Loucy (cell line): ENCODE data around the gene RPL15.
"Not testable (repeated sequence)": the region's sequence is repeated elsewhere in the genome, so short reads cannot be mapped to it uniquely, and the experiment has no call there.

ENCODE experiments used
- H2AFZ ChIP-seq: fragments of 200-600 bp; sonication (generic); 2 replicates; pipeline ENCODE4 v1.6.0; 2016; ENCODE audit warnings: antibody characterized with exemption, mild to moderate bottlenecking, low read length, moderate library complexity
- H3F3A ChIP-seq: fragments of 200-600 bp; 2 replicates; pipeline ENCODE4 v1.6.0; 2016; ENCODE audit warnings: antibody characterized with exemption, low read depth, mild to moderate bottlenecking
- H3K27me3 ChIP-seq: fragments of 200-600 bp; sonication (generic); 2 replicates; pipeline ENCODE4 v1.6.1; 2014; ENCODE audit warnings: low read length, mild to moderate bottlenecking; ENCODE audit not compliant: insufficient read depth, poor library complexity, severe bottlenecking
- H3K36me3 ChIP-seq: fragments of 200-600 bp; sonication (generic); 2 replicates; pipeline ENCODE4 v1.6.1; 2016; ENCODE audit warnings: low read length; ENCODE audit not compliant: insufficient read depth
- H3K4me1 ChIP-seq: fragments of 200-600 bp; sonication (generic); 2 replicates; pipeline ENCODE4 v1.5.1; 2014; ENCODE audit warnings: low read length, mild to moderate bottlenecking; ENCODE audit not compliant: insufficient read depth, poor library complexity, severe bottlenecking
- H3K4me2 ChIP-seq: fragments of 200-600 bp; sonication (generic); 2 replicates; pipeline ENCODE4 v1.6.0; 2014; ENCODE audit warnings: antibody characterized with exemption, low read length, low read depth, mild to moderate bottlenecking; ENCODE audit not compliant: poor library complexity, severe bottlenecking
- H3K4me3 ChIP-seq: fragments of 200-600 bp; sonication (generic); 2 replicates; pipeline ENCODE4 v1.5.1; 2014; ENCODE audit warnings: low read length, mild to moderate bottlenecking, mixed read lengths; ENCODE audit not compliant: poor library complexity, severe bottlenecking
- H3K79me2 ChIP-seq: fragments of 200-600 bp; sonication (generic); 2 replicates; pipeline ENCODE4 v1.6.1; 2014; ENCODE audit warnings: low read length; ENCODE audit not compliant: insufficient read depth
- H3K9ac ChIP-seq: fragments of 200-600 bp; sonication (generic); 2 replicates; pipeline ENCODE4 v1.6.0; 2014; ENCODE audit warnings: mild to moderate bottlenecking, low read depth, low read length, moderate library complexity; ENCODE audit not compliant: poor library complexity, severe bottlenecking
- H3K9me2 ChIP-seq: fragments of 200-600 bp; sonication (generic); replicated peaks from 2 replicates; pipeline ENCODE4 v1.6.1; 2016; ENCODE audit warnings: low read depth, low read length, mixed read lengths
- H3K9me3 ChIP-seq: fragments of 200-600 bp; sonication (generic); 2 replicates; pipeline ENCODE4 v1.6.1; 2014; ENCODE audit warnings: mild to moderate bottlenecking, antibody characterized with exemption, low read length, low read depth; ENCODE audit not compliant: insufficient read depth
- H4K20me1 ChIP-seq: fragments of 200-600 bp; sonication (generic); 2 replicates; pipeline ENCODE4 v1.6.0; 2014; ENCODE audit warnings: antibody characterized with exemption, low read length, mild to moderate bottlenecking; ENCODE audit not compliant: insufficient read depth, poor library complexity, severe bottlenecking
- EZH2phosphoT487 ChIP-seq: fragments of 200-600 bp; IDR thresholded peaks from 2 replicates; pipeline ENCODE4 v1.6.1; 2018; ENCODE audit warnings: antibody characterized with exemption, mild to moderate bottlenecking, moderate library complexity, borderline replicate concordance
- TF ChIP-seq, protein P1 (sequence below): fragments of 200-600 bp; sonication (generic); conservative IDR thresholded peaks from 2 replicates; pipeline ENCODE4 v1.5.1; 2014; ENCODE audit warnings: mild to moderate bottlenecking, antibody characterized with exemption, low read length

Gene RPL15

GRCh38 chr3:23869977-23870662, 46.8 kb upstream of the RPL15 start:
- TF ChIP-seq, protein P1, sequence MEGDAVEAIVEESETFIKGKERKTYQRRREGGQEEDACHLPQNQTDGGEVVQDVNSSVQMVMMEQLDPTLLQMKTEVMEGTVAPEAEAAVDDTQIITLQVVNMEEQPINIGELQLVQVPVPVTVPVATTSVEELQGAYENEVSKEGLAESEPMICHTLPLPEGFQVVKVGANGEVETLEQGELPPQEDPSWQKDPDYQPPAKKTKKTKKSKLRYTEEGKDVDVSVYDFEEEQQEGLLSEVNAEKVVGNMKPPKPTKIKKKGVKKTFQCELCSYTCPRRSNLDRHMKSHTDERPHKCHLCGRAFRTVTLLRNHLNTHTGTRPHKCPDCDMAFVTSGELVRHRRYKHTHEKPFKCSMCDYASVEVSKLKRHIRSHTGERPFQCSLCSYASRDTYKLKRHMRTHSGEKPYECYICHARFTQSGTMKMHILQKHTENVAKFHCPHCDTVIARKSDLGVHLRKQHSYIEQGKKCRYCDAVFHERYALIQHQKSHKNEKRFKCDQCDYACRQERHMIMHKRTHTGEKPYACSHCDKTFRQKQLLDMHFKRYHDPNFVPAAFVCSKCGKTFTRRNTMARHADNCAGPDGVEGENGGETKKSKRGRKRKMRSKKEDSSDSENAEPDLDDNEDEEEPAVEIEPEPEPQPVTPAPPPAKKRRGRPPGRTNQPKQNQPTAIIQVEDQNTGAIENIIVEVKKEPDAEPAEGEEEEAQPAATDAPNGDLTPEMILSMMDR, result no peak
- Histone ChIP-seq H4K20me1 (peaks cover 72% of the 10 kb centered on the region), H3K9ac (no peak overlapping the region), H3F3A (no peaks in the 10 kb centered on the region), H2AFZ (no peak overlapping the region), H3K79me2 (peaks cover 79% of the 10 kb centered on the region), H3K4me1 (peaks cover 17% of the 10 kb centered on the region), H3K27me3 (no peaks in the 10 kb centered on the region), H3K4me3 (no peak overlapping the region), H3K36me3 (no peaks in the 10 kb centered on the region; the same call in 1 of the 2 replicates), H3K4me2 (no peak overlapping the region), H3K9me2 (no peaks in the 10 kb centered on the region), H3K9me3 (no peaks in the 10 kb centered on the region)

DNA sequence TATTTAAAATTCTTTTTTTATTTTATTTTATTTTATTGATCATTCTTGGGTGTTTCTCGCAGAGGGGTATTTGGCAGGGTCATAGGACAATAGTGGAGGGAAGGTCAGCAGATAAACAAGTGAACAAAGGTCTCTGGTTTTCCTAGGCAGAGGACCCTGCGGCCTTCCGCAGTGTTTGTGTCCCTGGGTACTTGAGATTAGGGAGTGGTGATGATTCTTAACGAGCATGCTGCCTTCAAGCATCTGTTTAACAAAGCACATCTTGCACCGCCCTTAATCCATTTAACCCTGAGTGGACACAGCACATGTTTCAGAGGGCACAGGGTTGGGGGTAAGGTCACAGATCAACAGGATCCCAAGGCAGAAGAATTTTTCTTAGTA, 46.3 kb upstream of the RPL15 start:
- peaks cover 79% of the 10 kb centered on the region for H3K79me2 ChIP-seq
- H3K4me1 ChIP-seq, result peaks cover 12% of the 10 kb centered on the region
- H4K20me1 ChIP-seq, result peaks cover 72% of the 10 kb centered on the region
- not testable (repeated sequence) for H3K9me2 ChIP-seq, H3K36me3 ChIP-seq, H3F3A ChIP-seq, H3K4me2 ChIP-seq, H2AFZ ChIP-seq, H3K9ac ChIP-seq, H3K9me3 ChIP-seq, H3K4me3 ChIP-seq, H3K27me3 ChIP-seq

DNA sequence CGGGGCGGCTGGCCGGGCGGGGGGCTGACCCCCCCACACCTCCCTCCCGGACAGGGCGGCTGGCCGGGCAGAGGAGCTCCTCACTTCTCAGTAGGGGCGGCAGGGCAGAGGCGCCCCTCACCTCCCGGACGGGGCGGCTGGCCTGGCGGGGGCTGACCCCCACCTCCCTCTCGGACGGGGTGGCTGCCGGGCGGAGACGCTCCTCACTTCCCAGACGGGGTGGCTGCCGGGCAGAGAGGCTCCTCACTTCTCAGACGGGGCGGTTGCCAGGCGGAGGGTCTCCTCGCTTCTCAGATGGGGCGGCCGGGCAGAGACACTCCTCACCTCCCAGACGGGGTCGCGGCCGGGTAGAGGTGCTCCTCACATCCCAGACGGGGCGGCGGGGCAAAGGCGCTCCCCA, 45.6 kb upstream of the RPL15 start:
- Histone ChIP-seq H3K79me2 (peaks cover 79% of the 10 kb centered on the region), H4K20me1 (peaks cover 70% of the 10 kb centered on the region)
- not testable (repeated sequence) for H3F3A ChIP-seq, H3K4me1 ChIP-seq, H3K9me3 ChIP-seq, H3K27me3 ChIP-seq, H2AFZ ChIP-seq, H3K4me3 ChIP-seq, H3K9ac ChIP-seq, H3K4me2 ChIP-seq, H3K36me3 ChIP-seq, H3K9me2 ChIP-seq

- Histone ChIP-seq H3K9ac (no peak overlapping the region), H3K79me2 (peaks cover 79% of the 10 kb centered on the region), H3K4me2 (no peak overlapping the region), H3K27me3 (no peaks in the 10 kb centered on the region), H4K20me1 (peaks cover 70% of the 10 kb centered on the region), H3K36me3 (no peaks in the 10 kb centered on the region), H2AFZ (no peak overlapping the region), H3K4me1 (no peaks in the 10 kb centered on the region), H3K4me3 (no peak overlapping the region), H3K9me3 (no peaks in the 10 kb centered on the region), H3F3A (no peaks in the 10 kb centered on the region), H3K9me2 (no peaks in the 10 kb centered on the region)
- no peak for TF ChIP-seq EZH2phosphoT487
- TF ChIP-seq, protein P1, result no peak
These were observed 44.6 kb upstream of the RPL15 start for GRCh38 chr3:23872330-23872729.
